ENCODE data around the gene WDCP.
A peak's percentile ranks its signal among the peaks of the same experiment; 100 is the strongest.

WDCP gene

GRCh38 chr2:24007693-24008092 is 39.5 kb downstream of the WDCP start:
- DNase-seq, result no peak
- Histone ChIP-seq H3K27me3 (replicated peaks) (no peaks in the 10 kb centered on the region), H3K27ac (no peak overlapping the region), H3K36me3 (replicated peaks) (no peaks in the 10 kb centered on the region), H3K4me3 (ENCODE audit: low read depth, low read length) (no peak overlapping the region)
- no peak for TF ChIP-seq CTCF (IDR thresholded peaks at IDR 0.05; ENCODE audit: low read depth, low read length, missing control alignments)
- in situ Hi-C loops (cut with HindIII; ENCODE audit: low pct_ligation_motif_present, low sequenced_read_pairs), result no loop called here

- in situ Hi-C loops (cut with HindIII; ENCODE audit: low pct_ligation_motif_present, low sequenced_read_pairs), result no loop called here
- no peak for TF ChIP-seq CTCF (IDR thresholded peaks at IDR 0.05; ENCODE audit: low read depth, low read length, missing control alignments)
Measured at GRCh38 chr2:23994567-23994966, 52.6 kb downstream of the WDCP start.

GRCh38 chr2:23993736-23994269 is 53.4 kb downstream of the WDCP start:
- no peak for TF ChIP-seq CTCF (IDR thresholded peaks at IDR 0.05; ENCODE audit: low read depth, low read length, missing control alignments)
- Histone ChIP-seq H3K27ac (no peak overlapping the region), H3K27me3 (replicated peaks) (no peaks in the 10 kb centered on the region), H3K4me3 (ENCODE audit: low read depth, low read length) (no peak overlapping the region), H3K36me3 (replicated peaks) (peaks cover 2% of the 10 kb centered on the region)
- in situ Hi-C loops (cut with HindIII; ENCODE audit: low pct_ligation_motif_present, low sequenced_read_pairs), result no loop called here
- no peak for DNase-seq

More at GRCh38 chr2:23994567-23994966, 52.6 kb downstream of the WDCP start:
- H3K27me3 ChIP-seq (replicated peaks), result no peaks in the 10 kb centered on the region
- no peaks in the 10 kb centered on the region for H3K36me3 ChIP-seq (replicated peaks)
- no peak overlapping the region for H3K27ac ChIP-seq
- DNase-seq, result no peak
- no peak overlapping the region for H3K4me3 ChIP-seq (ENCODE audit: low read depth, low read length)

- TF ChIP-seq CTCF (IDR thresholded peaks at IDR 0.05; ENCODE audit: low read depth, low read length, missing control alignments), result no peak
- DNase-seq, result no peak
- Histone ChIP-seq H3K36me3 (replicated peaks) (peaks cover 5% of the 10 kb centered on the region), H3K4me3 (ENCODE audit: low read depth, low read length) (no peak overlapping the region), H3K27me3 (replicated peaks) (no peaks in the 10 kb centered on the region), H3K27ac (no peak overlapping the region)
- in situ Hi-C loops (cut with HindIII; ENCODE audit: low pct_ligation_motif_present, low sequenced_read_pairs), result no loop called here
Measured at GRCh38 chr2:23992931-23993330, 54.3 kb downstream of the WDCP start.

- in situ Hi-C loops (cut with HindIII; ENCODE audit: low pct_ligation_motif_present, low sequenced_read_pairs), result no loop called here
- TF ChIP-seq CTCF (IDR thresholded peaks at IDR 0.05; ENCODE audit: low read depth, low read length, missing control alignments), result peak; percentile 11
- no peaks in the 10 kb centered on the region for H3K27me3 ChIP-seq (replicated peaks)
- H3K27ac ChIP-seq, result no peak overlapping the region
- peaks cover 10% of the 10 kb centered on the region for H3K36me3 ChIP-seq (replicated peaks)
- no peak for DNase-seq
- no peak overlapping the region for H3K4me3 ChIP-seq (ENCODE audit: low read depth, low read length)
Measured at GRCh38 chr2:23988371-23988770, 58.8 kb downstream of the WDCP start.

Measured in brain microvascular endothelial cell (primary cell).